RWPE1 (cell line): ENCODE measurements around the gene ADGRG6.

Experiments
- CTCF ChIA-PET: fragments of 350-600 bp; sonication (Branson Sonifier 250); formaldehyde crosslinking; extraction: SDS; loops from one replicate; lab custom pipeline; 2021; lab: Yijun Ruan, JAX
- POLR2A ChIA-PET: fragments of 400-600 bp; formaldehyde crosslinking; extraction: SDS; loops from one replicate; lab custom pipeline; 2020; ENCODE audit warnings: antibody characterized with exemption; ENCODE audit not compliant: low non-redundant PET; lab: Yijun Ruan, JAX
- DNase-seq: peaks from one replicate; pipeline ENCODE4 v3.0.0; 2012; ENCODE audit warnings: low spot score
- H3K27ac ChIP-seq: fragments of 450-650 bp; 2 replicates; pipeline ENCODE4 v1.5.1; 2017
- CTCF ChIP-seq: fragments of 450-650 bp; conservative IDR thresholded peaks from 2 replicates; pipeline ENCODE4 v1.5.1; 2017; ENCODE audit warnings: low read depth, mild to moderate bottlenecking

Gene ADGRG6

GRCh38 chr6:142353690-142354089 is 51.9 kb downstream of the ADGRG6 start:
- ChIA-PET CTCF (interaction anchor here (0.7 kb wide), 1 partner anchor 12 kb away, joined by 4 read pairs; no protein-coding TSS in a partner anchor), POLR2A (no interaction called here)
- TF ChIP-seq CTCF, result no peak
- no peak overlapping the region for H3K27ac ChIP-seq
- no peak for DNase-seq

- POLR2A ChIA-PET, result no interaction called here
Observed at GRCh38 chr6:142354650-142355049, 52.8 kb downstream of the ADGRG6 start.

GRCh38 chr6:142355520-142356174 is 53.8 kb downstream of the ADGRG6 start:
- ChIA-PET CTCF (no interaction called here), POLR2A (no interaction called here)
- no peak for TF ChIP-seq CTCF
- DNase-seq, result no peak
- H3K27ac ChIP-seq, result no peak overlapping the region

More at GRCh38 chr6:142354650-142355049, 52.8 kb downstream of the ADGRG6 start:
- CTCF ChIA-PET, result no interaction called here
- no peak for TF ChIP-seq CTCF
- no peak overlapping the region for H3K27ac ChIP-seq
- DNase-seq, result no peak

GRCh38 chr6:142356201-142356883 is 54.5 kb downstream of the ADGRG6 start:
- CTCF ChIA-PET, result no interaction called here
- DNase-seq, result no peak
- POLR2A ChIA-PET, result no interaction called here
- TF ChIP-seq CTCF, result no peak
- H3K27ac ChIP-seq, result no peak overlapping the region

- no peak for DNase-seq
- ChIA-PET CTCF (no interaction called here), POLR2A (no interaction called here)
- TF ChIP-seq CTCF, result no peak
- H3K27ac ChIP-seq, result no peak overlapping the region
Observed at GRCh38 chr6:142356884-142357225, 55.0 kb downstream of the ADGRG6 start.

- ChIA-PET POLR2A (no interaction called here), CTCF (no interaction called here)
- DNase-seq, result no peak
- no peak overlapping the region for H3K27ac ChIP-seq
- no peak for TF ChIP-seq CTCF
Observed at GRCh38 chr6:142357879-142358278, 56.1 kb downstream of the ADGRG6 start.
